ENCODE results near the gene PCDHGA1.
A peak's percentile ranks its signal among the peaks of the same experiment; 100 is the strongest.

Gene PCDHGA1

DNA sequence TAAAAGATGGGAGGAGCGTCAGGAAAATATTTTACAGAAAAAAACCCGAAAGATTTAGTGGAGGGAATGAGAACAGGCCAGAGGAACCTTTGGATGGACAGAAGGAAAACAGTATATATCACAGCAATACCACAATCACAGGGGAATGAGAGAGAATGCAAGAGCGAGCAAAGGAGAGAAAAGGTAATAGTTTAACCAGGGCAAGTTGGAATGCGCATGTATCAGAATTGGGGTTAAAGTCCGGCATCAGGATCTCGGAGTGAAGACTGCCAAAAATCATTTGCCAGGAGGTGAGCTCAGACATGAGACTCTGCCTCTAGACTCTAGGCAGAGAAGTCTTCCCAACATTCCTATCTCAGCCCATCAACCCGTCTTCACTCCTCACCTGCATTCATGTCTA, 195.3 kb downstream of the PCDHGA1 start:
- TF ChIP-seq GATA1 (IDR thresholded peaks at IDR 0.05; ENCODE audit: low read depth, low read length) (no peak), POLR2A (IDR thresholded peaks at IDR 0.05; ENCODE audit: low read length) (no peak)
- DNase-seq, result no peak

DNA sequence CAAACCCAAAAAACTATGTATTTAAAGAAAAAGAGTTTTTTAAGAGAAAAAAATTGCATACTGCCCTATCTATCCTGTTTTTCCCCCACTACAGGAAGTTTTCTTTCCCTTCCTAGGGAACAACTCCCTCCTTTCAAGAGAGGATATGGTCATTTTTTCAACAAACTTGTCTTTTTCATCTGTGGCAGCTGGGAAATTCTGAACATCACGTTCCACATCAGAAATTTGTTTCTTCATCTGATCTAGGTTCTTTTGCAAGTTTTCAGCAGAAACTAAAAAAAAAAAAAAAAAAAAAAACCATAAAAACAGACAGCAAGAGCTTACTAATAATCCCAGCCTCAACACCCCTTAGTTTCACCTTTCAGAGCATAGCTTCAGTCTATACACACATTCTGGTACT, 197.1 kb downstream of the PCDHGA1 start:
- no peak for DNase-seq
- no peak for TF ChIP-seq GATA1 (IDR thresholded peaks at IDR 0.05; ENCODE audit: low read depth, low read length)
- no peak for TF ChIP-seq POLR2A (IDR thresholded peaks at IDR 0.05; ENCODE audit: low read length)

DNA sequence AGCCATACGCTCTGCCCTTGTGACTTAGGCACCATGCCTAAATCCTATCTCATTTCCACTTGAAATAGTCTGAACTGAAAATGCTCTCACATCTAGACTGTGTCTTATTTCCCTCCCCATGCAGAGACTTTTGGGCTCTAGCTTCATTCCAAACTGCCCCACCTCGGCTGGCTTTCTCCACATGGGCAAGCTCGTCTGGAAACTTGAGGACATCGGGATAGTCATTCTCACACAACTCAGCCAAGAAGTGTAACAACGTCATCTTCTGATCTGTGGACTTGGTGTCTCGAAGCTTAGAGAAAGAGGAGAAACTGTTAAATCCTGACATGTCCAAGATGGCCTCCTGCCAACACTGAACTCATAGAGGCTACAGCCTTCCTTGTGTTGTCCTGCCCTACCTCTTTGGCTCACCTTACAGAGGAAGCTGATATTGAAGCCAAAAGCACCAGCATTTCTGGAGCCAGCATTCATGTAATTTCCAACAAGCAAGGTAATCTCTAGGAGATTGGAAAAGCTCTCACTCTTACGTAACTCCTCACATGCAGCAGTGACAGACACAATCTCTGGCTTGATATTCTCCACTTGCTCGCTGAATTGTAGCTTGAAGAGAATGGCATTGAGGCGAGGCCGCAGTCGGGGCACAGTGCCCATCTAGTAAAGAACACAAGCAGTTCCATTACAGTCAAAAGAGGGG, 198.1 kb downstream of the PCDHGA1 start:
- no peak for DNase-seq
- TF ChIP-seq POLR2A (IDR thresholded peaks at IDR 0.05; ENCODE audit: low read length), result no peak
- TF ChIP-seq GATA1 (IDR thresholded peaks at IDR 0.05; ENCODE audit: low read depth, low read length), result no peak

DNA sequence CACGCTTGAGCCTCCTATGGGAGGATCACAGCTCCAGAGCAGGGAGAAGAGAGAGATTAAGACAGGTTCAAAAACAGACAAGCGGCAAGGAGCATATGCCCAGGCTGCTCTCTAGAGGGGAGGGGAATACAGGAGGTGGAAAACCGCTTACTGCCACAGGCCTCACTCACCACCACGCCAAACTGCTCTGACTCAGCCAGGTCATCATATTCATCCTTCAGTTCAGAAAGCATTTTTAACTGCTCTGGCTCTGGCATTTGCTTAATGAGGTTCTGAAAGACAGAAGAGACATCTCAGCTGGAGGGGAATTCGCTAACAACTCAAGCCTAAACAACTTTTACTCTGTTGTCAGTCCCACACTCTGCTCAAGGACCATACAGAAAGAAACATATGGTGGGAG, 198.7 kb downstream of the PCDHGA1 start:
- TF ChIP-seq POLR2A (IDR thresholded peaks at IDR 0.05; ENCODE audit: low read length), result no peak
- no peak for TF ChIP-seq GATA1 (IDR thresholded peaks at IDR 0.05; ENCODE audit: low read depth, low read length)
- DNase-seq, result no peak

DNA sequence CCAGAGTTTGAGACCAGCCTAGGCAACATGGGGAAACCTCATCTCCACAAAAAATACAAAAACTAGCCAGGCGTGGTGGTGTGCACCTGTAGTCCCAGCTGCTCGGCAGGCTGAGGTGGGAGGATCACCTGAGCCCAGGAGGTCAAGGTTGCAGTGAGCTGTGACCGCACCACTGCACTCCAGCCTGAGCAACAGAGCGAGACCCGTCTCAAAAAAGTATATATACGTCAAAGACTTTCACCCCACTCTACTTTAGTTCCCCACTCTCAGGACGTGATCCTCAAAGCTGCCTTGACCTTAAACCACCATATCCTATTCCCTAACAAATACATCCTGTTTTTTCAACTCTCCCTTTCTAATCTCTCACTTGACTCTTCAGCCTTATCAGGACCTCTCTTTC, 199.6 kb downstream of the PCDHGA1 start:
- TF ChIP-seq GATA1 (IDR thresholded peaks at IDR 0.05; ENCODE audit: low read depth, low read length), result no peak
- no peak for TF ChIP-seq POLR2A (IDR thresholded peaks at IDR 0.05; ENCODE audit: low read length)
- no peak for DNase-seq

DNA sequence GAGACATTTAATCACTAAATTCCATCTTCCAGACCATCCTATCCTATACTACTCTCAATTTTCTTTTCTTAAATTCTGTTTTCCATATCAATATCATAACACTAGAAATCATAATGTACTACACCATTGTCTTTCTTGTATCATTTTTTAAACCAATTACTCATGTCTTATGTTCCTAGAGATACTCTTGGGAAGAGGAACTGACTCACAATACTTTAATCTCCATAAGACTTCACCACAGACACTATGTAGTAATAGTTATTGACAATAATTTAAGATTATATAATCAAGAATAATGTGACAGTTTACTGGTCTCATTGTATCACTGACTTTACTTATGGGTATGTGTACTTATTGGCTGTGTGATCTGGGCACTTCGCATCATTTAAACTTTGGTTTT, 202.4 kb downstream of the PCDHGA1 start:
- DNase-seq, result no peak
- no peak for TF ChIP-seq GATA1 (IDR thresholded peaks at IDR 0.05; ENCODE audit: low read depth, low read length)
- TF ChIP-seq POLR2A (IDR thresholded peaks at IDR 0.05; ENCODE audit: low read length), result no peak

DNA sequence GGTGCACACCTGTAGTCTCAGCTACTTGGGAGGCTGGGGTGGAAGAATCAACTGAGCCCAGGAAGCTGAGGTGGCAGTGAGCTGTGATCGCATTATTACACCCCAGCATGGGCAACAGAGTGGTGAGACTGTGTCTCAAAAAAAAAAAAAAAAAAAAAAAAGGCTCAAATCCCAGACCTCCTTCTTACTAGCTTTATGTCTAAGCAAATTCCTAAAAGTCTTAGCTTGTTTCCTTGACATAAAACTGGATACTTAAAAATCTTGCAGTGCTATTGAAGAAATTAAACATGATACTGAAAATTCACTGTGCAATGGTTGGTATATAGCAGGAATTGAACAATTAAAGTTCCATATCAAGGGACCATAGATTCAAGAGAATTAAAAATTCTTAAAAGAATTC, 203.6 kb downstream of the PCDHGA1 start:
- TF ChIP-seq POLR2A (IDR thresholded peaks at IDR 0.05; ENCODE audit: low read length) (no peak), GATA1 (IDR thresholded peaks at IDR 0.05; ENCODE audit: low read depth, low read length) (no peak)
- no peak for DNase-seq

DNA sequence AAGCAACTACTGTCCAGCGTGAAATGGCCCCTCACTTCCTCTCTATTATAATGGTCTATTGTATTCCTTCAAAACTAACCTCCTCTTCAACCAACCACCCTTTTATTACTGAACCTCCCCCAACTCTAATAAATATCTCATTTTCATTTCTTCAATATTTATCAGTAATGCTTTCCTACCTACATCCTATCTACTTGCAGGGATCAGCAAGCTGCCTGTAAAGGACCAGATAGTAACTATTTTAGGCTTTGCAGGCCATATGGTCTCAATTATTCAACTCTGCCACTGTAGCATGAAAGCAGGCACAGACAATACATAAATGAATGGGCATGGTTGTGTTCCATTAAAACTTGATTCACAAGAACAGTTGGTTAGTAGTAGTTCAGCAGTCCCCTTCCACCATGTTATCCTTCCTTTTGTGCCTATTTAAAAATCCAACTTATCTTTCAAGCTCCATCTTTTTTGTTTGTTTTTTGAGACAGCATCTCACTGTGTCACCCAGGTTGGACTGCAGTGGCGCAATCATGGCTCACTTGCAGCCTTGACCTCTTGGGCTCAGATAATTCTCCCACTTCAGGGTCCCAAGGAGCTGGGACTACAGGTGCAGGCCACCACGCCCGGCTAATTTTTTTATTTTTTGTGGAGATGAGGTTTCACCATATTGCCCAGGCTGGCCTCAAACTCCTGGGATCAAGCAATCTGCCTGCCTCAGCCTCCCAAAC, 204.3 kb downstream of the PCDHGA1 start:
- no peak for DNase-seq
- no peak for TF ChIP-seq POLR2A (IDR thresholded peaks at IDR 0.05; ENCODE audit: low read length)
- no peak for TF ChIP-seq GATA1 (IDR thresholded peaks at IDR 0.05; ENCODE audit: low read depth, low read length)

DNA sequence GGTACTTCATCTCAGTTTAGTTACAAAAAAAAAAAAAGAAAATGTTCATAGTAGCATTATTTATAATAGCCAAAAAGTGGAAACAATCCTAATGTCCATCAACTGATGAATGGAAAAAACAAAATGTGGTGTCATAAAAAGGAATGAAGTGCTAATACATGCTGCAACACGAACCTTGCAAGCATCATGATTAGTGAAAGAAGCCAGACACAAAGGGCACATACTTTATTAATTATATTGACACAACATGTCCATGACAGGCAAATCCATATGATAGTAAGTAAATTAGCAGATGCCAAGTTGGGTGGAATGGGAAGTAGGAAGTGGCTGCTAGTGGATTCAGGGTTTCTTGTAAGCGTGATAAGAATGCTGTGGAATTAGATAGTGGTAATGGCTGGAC, 212.7 kb downstream of the PCDHGA1 start:
- DNase-seq, result peak in 1 of 2 experiments; percentile 17
- TF ChIP-seq GATA1 (IDR thresholded peaks at IDR 0.05; ENCODE audit: low read depth, low read length) (no peak), POLR2A (IDR thresholded peaks at IDR 0.05; ENCODE audit: low read length) (no peak)

DNA sequence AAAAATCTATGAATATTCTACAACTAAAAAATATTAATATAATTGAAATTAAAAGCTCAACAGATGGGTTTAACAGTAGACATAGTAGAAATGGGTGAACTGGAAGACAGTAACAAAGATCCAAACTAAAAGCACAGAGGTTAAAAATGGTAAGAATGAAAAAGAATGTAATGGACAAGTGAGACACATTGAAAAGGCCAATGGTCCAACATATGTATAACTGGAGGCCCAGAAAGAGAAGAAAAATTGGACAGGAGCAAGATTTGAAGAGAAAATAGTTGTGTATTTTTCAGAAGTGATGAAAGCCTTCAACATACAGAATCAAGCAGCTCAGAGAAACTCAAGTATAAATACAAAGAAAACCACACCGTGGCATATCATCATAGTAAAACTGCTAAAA, 217.2 kb downstream of the PCDHGA1 start:
- peak; percentile 59 to 69 for DNase-seq
- TF ChIP-seq GATA1 (IDR thresholded peaks at IDR 0.05; ENCODE audit: low read depth, low read length) (no peak), POLR2A (IDR thresholded peaks at IDR 0.05; ENCODE audit: low read length) (no peak)

DNA sequence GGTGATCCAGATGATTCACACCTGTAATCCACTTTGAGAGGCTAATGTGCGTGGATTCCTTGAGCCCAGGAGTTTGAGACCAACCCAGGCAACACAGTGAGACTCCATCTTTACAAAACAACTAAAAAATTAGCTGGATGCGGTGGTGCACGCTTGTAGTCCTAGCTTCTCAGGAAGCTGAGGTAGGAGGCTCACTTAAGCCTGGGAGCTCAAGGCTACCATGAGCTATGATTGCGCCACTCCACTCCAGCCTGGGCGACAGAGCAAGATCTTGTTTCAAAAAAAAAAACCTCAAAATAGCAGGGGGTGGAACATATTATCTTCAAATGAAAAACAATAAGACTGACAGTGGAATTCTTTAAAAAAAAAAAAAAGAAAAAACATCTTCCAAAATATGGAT, 217.6 kb downstream of the PCDHGA1 start:
- TF ChIP-seq POLR2A (IDR thresholded peaks at IDR 0.05; ENCODE audit: low read length) (no peak), GATA1 (IDR thresholded peaks at IDR 0.05; ENCODE audit: low read depth, low read length) (no peak)
- no peak for DNase-seq

DNA sequence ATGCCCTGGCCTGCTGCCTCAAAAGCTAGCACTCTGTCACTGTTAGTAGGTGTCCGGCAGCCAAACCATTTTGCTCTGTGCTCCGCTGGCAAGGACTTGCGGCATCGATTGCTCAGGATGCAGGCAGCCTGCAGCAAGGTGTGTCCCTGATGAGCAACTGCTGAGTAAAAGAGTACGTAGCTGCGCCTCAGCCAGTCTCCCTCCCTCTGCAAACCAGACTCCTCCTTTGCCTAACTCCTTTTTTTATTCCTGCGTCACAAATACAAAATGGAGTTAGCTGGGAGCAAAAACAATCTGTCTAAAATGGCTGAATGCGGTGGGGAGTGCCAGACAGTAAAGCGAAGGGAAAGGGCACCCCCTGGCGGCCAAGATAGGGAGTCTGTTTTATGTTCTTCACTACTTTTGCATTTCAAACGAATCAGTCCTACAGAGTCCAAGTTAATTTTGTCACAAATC, 227.4 kb downstream of the PCDHGA1 start:
- DNase-seq, result peak; percentile 84 to 90
- TF ChIP-seq POLR2A (IDR thresholded peaks at IDR 0.05; ENCODE audit: low read length) (no peak), GATA1 (IDR thresholded peaks at IDR 0.05; ENCODE audit: low read depth, low read length) (no peak)

DNA sequence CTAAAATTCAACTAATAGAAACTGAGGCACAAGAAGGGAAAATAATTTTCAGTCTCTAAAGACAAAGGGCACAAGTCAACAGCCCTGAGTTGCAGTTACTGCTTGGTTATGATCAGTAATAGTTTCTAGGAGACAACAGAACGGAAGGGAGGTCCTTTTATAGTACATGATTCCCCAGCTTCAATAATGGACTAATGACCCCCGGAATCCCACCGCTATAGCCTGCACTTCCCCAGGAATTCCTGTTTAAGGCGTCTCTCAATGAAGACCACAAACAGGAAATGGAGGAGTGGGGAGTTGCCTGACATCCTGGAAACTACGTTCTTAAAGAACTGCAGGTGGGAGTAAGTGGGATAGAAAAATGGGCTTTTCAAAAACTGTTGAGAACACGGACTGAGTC, 227.8 kb downstream of the PCDHGA1 start:
- TF ChIP-seq GATA1 (IDR thresholded peaks at IDR 0.05; ENCODE audit: low read depth, low read length) (no peak), POLR2A (IDR thresholded peaks at IDR 0.05; ENCODE audit: low read length) (no peak)
- DNase-seq, result no peak

DNA sequence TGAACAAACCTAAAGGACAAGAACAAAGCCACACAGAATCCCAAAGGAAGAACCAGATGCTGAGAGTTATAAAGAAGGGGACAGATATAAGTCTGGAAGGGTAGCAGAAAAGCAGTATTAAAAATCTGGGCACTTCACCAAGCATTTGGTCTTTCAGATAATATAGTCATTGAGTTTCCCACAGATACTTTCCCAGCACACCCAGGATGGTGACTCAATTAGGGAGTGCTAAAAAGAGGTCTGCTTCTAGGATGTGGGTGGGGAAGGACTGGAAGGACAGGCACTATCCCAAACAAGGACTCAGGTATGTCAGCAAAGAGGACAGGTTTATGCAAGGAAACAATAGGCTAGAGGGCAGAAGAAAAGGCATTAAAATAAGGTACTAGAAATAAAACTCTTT, 229.1 kb downstream of the PCDHGA1 start:
- TF ChIP-seq POLR2A (IDR thresholded peaks at IDR 0.05; ENCODE audit: low read length) (no peak), GATA1 (IDR thresholded peaks at IDR 0.05; ENCODE audit: low read depth, low read length) (no peak)
- no peak for DNase-seq

DNA sequence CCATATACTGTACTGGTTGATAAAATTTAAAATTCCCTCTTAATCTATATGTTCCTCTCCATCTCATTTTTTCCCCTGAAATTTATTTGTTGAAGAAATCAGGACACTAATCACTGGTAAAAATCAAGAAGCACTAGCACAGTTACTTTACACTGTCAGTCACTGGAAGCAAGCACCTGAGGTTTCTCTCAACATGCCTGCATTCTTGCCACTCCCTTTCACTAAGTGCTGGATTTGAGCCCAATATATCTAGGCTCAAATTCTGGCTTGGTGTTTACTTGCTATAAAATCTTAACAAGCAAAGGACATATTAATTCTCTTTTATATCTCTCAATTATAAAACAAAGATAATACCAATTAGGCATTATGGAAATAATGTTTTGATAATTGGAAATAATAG, 229.8 kb downstream of the PCDHGA1 start:
- DNase-seq, result no peak
- TF ChIP-seq POLR2A (IDR thresholded peaks at IDR 0.05; ENCODE audit: low read length) (no peak), GATA1 (IDR thresholded peaks at IDR 0.05; ENCODE audit: low read depth, low read length) (no peak)
